GM18505 (cell line): ENCODE results near the gene OOSP4A.

Experiments
- ATAC-seq: cut with Tn5 transposase; IDR thresholded peaks from one replicate; pipeline ENCODE4 v1.9.1; 2021; ENCODE audit not compliant: unreplicated experiment
- POLR2A ChIP-seq: IDR thresholded peaks from 4 replicates; pipeline ENCODE4 v1.6.1; 2011; ENCODE audit warnings: borderline replicate concordance; ENCODE audit not compliant: insufficient read depth, insufficient read length; ENCODE audit errors: extremely low read depth

The OOSP4A gene

DNA sequence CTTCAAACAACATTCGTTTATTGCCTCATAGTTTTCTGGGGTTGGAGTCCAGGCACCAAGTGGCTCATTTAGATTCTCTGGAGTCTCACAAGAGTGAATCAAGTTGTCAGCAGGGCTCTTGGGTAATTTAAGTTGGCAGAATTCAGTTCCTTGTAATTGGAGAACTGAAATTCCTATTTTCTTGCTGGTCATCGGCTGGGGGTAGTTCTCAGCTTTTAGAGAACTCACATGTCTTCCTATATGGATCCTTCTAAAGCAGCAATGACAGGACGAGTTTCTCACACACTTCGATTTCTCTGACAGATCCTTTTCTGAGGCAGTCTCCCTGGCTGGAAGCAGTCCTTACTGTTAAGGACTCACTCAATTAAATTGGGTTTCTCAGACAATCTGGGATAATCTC lies 35.9 kb downstream of the OOSP4A start:
- ATAC-seq = no peak
- no peak for TF ChIP-seq POLR2A

DNA sequence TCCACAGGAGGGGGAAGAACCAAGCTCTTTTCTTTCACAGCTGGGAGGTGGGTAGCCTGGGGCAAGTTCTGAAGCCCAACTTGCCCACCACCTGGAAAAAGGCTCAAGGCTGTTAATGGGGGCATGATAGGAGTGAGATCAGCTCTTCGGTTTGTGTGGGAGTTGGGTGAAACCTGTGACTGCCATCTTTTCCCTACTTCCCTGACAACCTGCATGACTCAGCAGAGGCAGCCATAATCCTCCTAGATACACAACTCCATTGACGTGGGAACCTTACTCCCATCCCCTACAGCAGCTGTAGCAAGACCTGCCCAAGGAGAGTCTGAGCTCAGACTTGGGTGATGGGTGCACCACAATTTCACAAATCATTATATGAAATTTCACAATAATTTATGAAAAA lies 39.9 kb downstream of the OOSP4A start:
- no peak for ATAC-seq
- no peak for TF ChIP-seq POLR2A

DNA sequence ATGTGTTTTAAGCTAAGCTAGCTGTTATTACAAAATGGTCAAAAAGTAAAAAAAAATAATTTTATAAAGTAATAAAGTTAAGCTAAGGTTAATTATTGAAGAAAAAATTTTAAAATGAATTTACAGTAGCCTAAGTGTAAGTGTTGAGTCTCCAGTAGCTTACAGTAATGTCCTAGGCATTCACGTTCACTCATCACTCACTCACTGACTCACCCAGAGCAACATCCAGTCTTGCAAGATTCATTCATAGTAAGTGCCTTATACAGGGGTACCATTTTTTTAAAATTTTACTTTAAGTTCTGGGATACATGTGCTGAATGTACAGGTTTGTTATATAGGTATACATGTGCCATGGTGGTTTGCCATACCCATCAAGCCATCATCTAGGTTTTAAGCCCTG lies 41.5 kb downstream of the OOSP4A start:
- no peak for ATAC-seq
- no peak for TF ChIP-seq POLR2A

DNA sequence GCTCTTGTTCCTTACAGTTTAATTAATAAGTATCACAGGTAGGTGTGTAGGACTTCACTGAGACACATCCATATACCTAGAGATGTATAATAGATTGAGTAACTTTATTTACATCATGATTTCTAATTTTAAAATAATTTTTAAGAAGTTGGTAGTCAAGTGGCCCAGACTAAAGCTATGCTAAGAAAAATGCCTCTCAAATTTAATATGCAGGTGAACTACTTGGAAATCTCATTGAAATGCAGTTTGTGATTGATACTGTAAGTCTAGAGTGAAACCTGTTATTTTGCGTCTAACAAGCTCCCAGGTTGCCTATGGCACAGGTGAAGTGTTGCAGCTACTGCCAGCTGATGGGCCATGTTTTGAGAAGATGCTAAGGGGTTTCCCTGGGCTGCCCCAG lies 53.0 kb downstream of the OOSP4A start, which contains the start of gene OOSP4B:
TSS of gene OOSP4B (plus strand) at position 301 of the 400 bp plus-strand sequence.
- TF ChIP-seq POLR2A = no peak
- no peak for ATAC-seq

DNA sequence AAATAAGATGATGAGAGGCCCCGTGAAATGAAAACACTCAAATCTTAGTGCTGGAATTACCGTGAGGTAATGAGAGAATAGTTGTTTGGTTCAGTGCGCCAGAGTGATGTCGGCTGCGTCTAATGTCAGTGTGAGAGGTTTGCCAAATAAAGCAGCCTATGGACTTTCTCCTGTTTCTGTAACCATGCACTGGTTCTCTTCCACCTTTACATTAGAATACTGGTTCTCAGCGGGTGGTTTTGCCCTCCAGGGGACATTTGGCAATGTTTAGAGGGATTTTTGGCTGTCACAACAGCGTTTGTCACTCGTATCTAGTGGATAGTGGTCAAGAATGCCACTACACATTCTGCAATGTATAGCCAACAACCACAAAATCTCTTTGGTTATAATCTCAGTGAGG lies 54.2 kb downstream of the OOSP4A start:
- ATAC-seq = no peak
- TF ChIP-seq POLR2A = no peak
